K562 (cell line): ENCODE data around the gene ISG20. TPM values are rescaled to one million over a fixed set of nuclear protein-coding genes. Genes with fewer than 3 reads are reported as not detected.

ENCODE experiments used
- ATAC-seq: fragments of 200-7000 bp; cut with Tn5 transposase; 3 replicates; pipeline ENCODE4 v1.9.1; 2020; ENCODE audit warnings: moderate library complexity
- BruUV-seq: library from RNA; stranded (reverse); fragments of 400-500 nt; replicated peaks from 2 replicates; lab custom pipeline; 2021; lab: Mats Ljungman, UMichigan
- CTCF ChIA-PET: fragments of 300-600 bp; formaldehyde crosslinking; extraction: SDS; loops from one replicate; lab custom pipeline; 2021; ENCODE audit warnings: low intra/inter-chr PET ratio; lab: Yijun Ruan, JAX
- POLR2A ChIA-PET: fragments of 300-600, 350-650 bp; sonication (Branson Sonifier 250); formaldehyde crosslinking; extraction: SDS; loops from one replicate; lab custom pipeline; 2021; ENCODE audit warnings: antibody characterized with exemption, inconsistent platforms; lab: Yijun Ruan, JAX
- DNase-seq, 4 experiments: peaks; one replicate each; pipeline versions ENCODE4 v3.0.0 to v3.0.0-alpha.2; 2011 to 2018; ENCODE audit warnings: low spot score in 3 of 4, mixed read lengths in 3 of 4; ENCODE audit errors: extremely low read depth in 1 of 4
- FAIRE-seq: peaks from 2 replicates; lab custom pipeline; 2011; peaks lifted over from hg19 to GRCh38; lab: Jason Lieb, UNC
- H2AFZ ChIP-seq: 2 replicates; pipeline ENCODE4 v1.6.0; 2011; ENCODE audit warnings: low read depth, low read length, control low read depth, inconsistent platforms
- H3K27ac ChIP-seq: fragments of 200-600 bp; 3 replicates; pipeline ENCODE4 v1.8.0; 2011; ENCODE audit warnings: low read depth, mild to moderate bottlenecking, control low read depth, inconsistent platforms, low read length, moderate library complexity, mixed read lengths; ENCODE audit errors: extremely low read depth
- H3K27me3 ChIP-seq, 2 experiments: fragments of 300-600 bp in 1 of 2; 2 replicates in 1 of 2; 3 replicates in 1 of 2; pipeline versions ENCODE4 v1.6.0 to v1.8.0; 2011; ENCODE audit warnings: inconsistent platforms in 2 of 2, low read length in 2 of 2, mild to moderate bottlenecking in 1 of 2, mixed read lengths in 1 of 2, moderate library complexity in 1 of 2; ENCODE audit not compliant: control insufficient read depth in 2 of 2, insufficient read depth in 2 of 2
- H3K36me3 ChIP-seq: fragments of 300-600 bp; 3 replicates; pipeline ENCODE4 v1.8.0; 2011; ENCODE audit warnings: mild to moderate bottlenecking, low read length, inconsistent platforms; ENCODE audit not compliant: control insufficient read depth, insufficient read depth
- H3K4me1 ChIP-seq, 2 experiments: fragments of 200-600 bp in 1 of 2; replicated peaks in 1 of 2; 2 replicates in 1 of 2; 3 replicates in 1 of 2; pipeline versions ENCODE4 v1.5.1 to v1.8.0; 2011; ENCODE audit warnings: inconsistent platforms in 2 of 2, low read length in 2 of 2, mild to moderate bottlenecking in 1 of 2, mixed read lengths in 1 of 2, moderate library complexity in 1 of 2; ENCODE audit not compliant: control insufficient read depth in 2 of 2, insufficient read depth in 2 of 2
- H3K4me2 ChIP-seq: 2 replicates; pipeline ENCODE4 v1.6.1; 2011; ENCODE audit warnings: low read length, control low read depth, inconsistent platforms, mixed read lengths; ENCODE audit not compliant: insufficient read depth
- H3K4me3 ChIP-seq: fragments of 200-600 bp; sonication (generic), shearing (Covaris generic); 2 replicates; pipeline ENCODE4 v1.5.1; 2016; ENCODE audit warnings: control low read depth, inconsistent platforms
- H3K79me2 ChIP-seq: fragments of 200-600 bp; 3 replicates; pipeline ENCODE4 v1.8.0; 2011; ENCODE audit warnings: low read length, inconsistent platforms; ENCODE audit not compliant: control insufficient read depth, insufficient read depth
- H3K9ac ChIP-seq, 2 experiments: 2 replicates each; pipeline versions ENCODE4 v1.6.0 to v1.6.1; 2011; ENCODE audit warnings: low read depth in 2 of 2, low read length in 2 of 2, control low read depth in 1 of 2, inconsistent platforms in 1 of 2, mild to moderate bottlenecking in 1 of 2, mixed read lengths in 1 of 2; ENCODE audit not compliant: insufficient read depth in 1 of 2
- H3K9me1 ChIP-seq: one replicate; pipeline ENCODE4 v1.6.0; 2011; ENCODE audit warnings: inconsistent platforms, mild to moderate bottlenecking, low read length, moderate library complexity; ENCODE audit not compliant: control insufficient read depth, insufficient read depth
- H3K9me3 ChIP-seq: replicated peaks from 2 replicates; pipeline ENCODE4 v1.5.1; 2011; ENCODE audit warnings: low read depth, low read length, inconsistent platforms; ENCODE audit not compliant: control insufficient read depth, insufficient read depth
- H4K20me1 ChIP-seq: replicated peaks from 2 replicates; pipeline ENCODE4 v1.6.1; 2011; ENCODE audit warnings: low read length, inconsistent platforms, mixed read lengths; ENCODE audit not compliant: control insufficient read depth, insufficient read depth
- BCOR ChIP-seq: fragments of 450-650 bp; IDR thresholded peaks from 2 replicates; pipeline ENCODE4 v1.6.1; 2016
- BRD9 ChIP-seq: fragments of 450-650 bp; IDR thresholded peaks from 2 replicates; pipeline ENCODE4 v1.6.1; 2018; ENCODE audit warnings: low read depth; ENCODE audit not compliant: partially characterized antibody
- ESRRB ChIP-seq: fragments of 250-450 bp; sonication (Bioruptor Pico); IDR thresholded peaks from 2 replicates; pipeline ENCODE4 v1.5.0; 2020; ENCODE audit warnings: mild to moderate bottlenecking, moderate library complexity, borderline replicate concordance
- NFIC ChIP-seq: fragments of 450-650 bp; IDR thresholded peaks from 2 replicates; pipeline ENCODE4 v1.6.1; 2017; ENCODE audit warnings: mild to moderate bottlenecking, inconsistent platforms
- NFIX ChIP-seq: fragments of 250-450 bp; sonication (Bioruptor Pico); IDR thresholded peaks from 2 replicates; pipeline ENCODE4 v1.4.0; 2020; ENCODE audit warnings: low read depth, mild to moderate bottlenecking, moderate library complexity
- RBM25 ChIP-seq: fragments of 200-400 bp; formaldehyde crosslinking; IDR thresholded peaks from 2 replicates; pipeline ENCODE4 v1.6.1; 2018; ENCODE audit warnings: low read length, low read depth, moderate library complexity; ENCODE audit not compliant: severe bottlenecking
- SMARCA5 ChIP-seq: fragments of 450-650 bp; IDR thresholded peaks from 2 replicates; pipeline ENCODE4 v1.6.1; 2016
- STAG1 ChIP-seq: sonication (generic); formaldehyde crosslinking; IDR thresholded peaks from 2 replicates; pipeline ENCODE4 v1.5.0; 2020; ENCODE audit warnings: missing genetic modification reagents, borderline replicate concordance
- ZFP36 ChIP-seq: fragments of 150-350 bp; IDR thresholded peaks from 2 replicates; pipeline ENCODE4 v1.6.1; 2018; ENCODE audit warnings: low read length, low read depth; ENCODE audit not compliant: partially characterized antibody
- ZNF134 ChIP-seq: fragments of 250-450 bp; sonication (Bioruptor Pico); conservative IDR thresholded peaks from 2 replicates; pipeline ENCODE4 v1.4.0; 2020
- WGBS: fragments of 100-300 bp; shearing (Covaris generic); methylation state at CpG from one replicate; pipeline ENCODE4 v1.1.6; 2016; ENCODE audit warnings: low coverage, mixed read lengths; ENCODE audit not compliant: insufficient coverage; ENCODE audit errors: missing lambda C conversion rate; 5-methylcytosine and 5-hydroxymethylcytosine counted together
- in situ Hi-C: fragments of 300-500 bp; cut with MboI; formaldehyde crosslinking; loops from 4 replicates; pipeline ENCODE4 v1.15.0; 2018; ENCODE audit warnings: inconsistent platforms, mixed read lengths
- intact Hi-C: fragments of 100-400 bp; cut with micrococcal nuclease; formaldehyde crosslinking; loops from 2 replicates; pipeline ENCODE4 v1.14.2; 2022
- polyA plus RNA-seq, 8 experiments: library from polyadenylated mRNA; depleted of rRNA in 4 of 8; stranded (reverse) in 5 of 8; unstranded in 3 of 8; fragments of >200 nt; fragmentation: Nextera tagmentation in 2 of 8; fragmentation: Illumina TruSeq in 1 of 8; extraction: Ambion mirVana in 2 of 8; extraction: Trizol in 1 of 8; gene quantifications; 2 replicates each; pipeline versions ENCODE4 v1.2.1 to v1.2.3, GENCODE V29; 2011 to 2014; ENCODE audit warnings: inconsistent platforms in 1 of 8, missing spikeins in 1 of 8
- total RNA-seq, 7 experiments: library from RNA; depleted of rRNA in 6 of 7; stranded (reverse); fragments of >200 nt in 6 of 7; fragmentation: Illumina TruSeq in 2 of 7; extraction: Trizol in 2 of 7; gene quantifications; 2 replicates each; pipeline versions ENCODE4 v1.2.1 to v1.2.3, GENCODE V29; 2011 to 2021; ENCODE audit warnings: low replicate concordance in 1 of 7

Gene ISG20
- total and polyA plus RNA-seq, 9 of the 15 experiments (the other 6 are each of a cell fraction or from before 2014, with no cell fraction given): 0.06 to 2.1 (median 1.00) TPM

GRCh38 chr15:88648357-88649214 is 9.8 kb downstream of the ISG20 start:
- H4K20me1 ChIP-seq: peaks cover 3% of the 10 kb centered on the region; the same call in 1 of the 2 replicates
- no TSS peak for BruUV-seq
- H3K27me3 ChIP-seq: peaks cover 0 to 39% of the 10 kb centered on the region in 2 experiments; a peak in 4 of 5 replicates
- no peaks in the 10 kb centered on the region for H3K9me3 ChIP-seq
- ChIA-PET CTCF (no interaction called here), POLR2A (no interaction called here)
- H3K36me3 ChIP-seq: no peaks in the 10 kb centered on the region
- ATAC-seq (no peak), DNase-seq (no peak), FAIRE-seq (no peak)
- H3K79me2 ChIP-seq: no peaks in the 10 kb centered on the region
- in situ Hi-C loops (no loop called here), intact Hi-C loops (no loop called here)
- H3K4me1 ChIP-seq: no peaks in the 10 kb centered on the region
- TF ChIP-seq NFIC: peak; percentile 92
- peak; percentile 59 for TF ChIP-seq RBM25
- TF ChIP-seq STAG1 (CRISPR knock-in tag): no peak
- peak; percentile 73 for TF ChIP-seq NFIX (CRISPR knock-in tag)
- TF ChIP-seq ESRRB (CRISPR knock-in tag): no peak
- TF ChIP-seq SMARCA5: peak; percentile 57; the same call in 1 of the 2 replicates
- peak; percentile 86 for TF ChIP-seq BRD9
- no peak for TF ChIP-seq ZNF134
- peak; percentile 74 for TF ChIP-seq ZFP36
- 0 out of 2 replicates have a peak, but pooled peaks have one; percentile 9 for TF ChIP-seq BCOR
- H2AFZ ChIP-seq: no peak overlapping the region
- H3K4me2 ChIP-seq: no peak overlapping the region
- 0 out of 4 replicates have a peak overlapping the region, but pooled peaks of 1 of the 2 experiments have one; percentile 37 for H3K9ac ChIP-seq
- no peak overlapping the region for H3K4me3 ChIP-seq
- no peaks in the 10 kb centered on the region for H3K9me1 ChIP-seq
- no peak overlapping the region for H3K27ac ChIP-seq
- WGBS: 30% methylated on average over 12 of the region's 12 CpGs
